GM21423 (cell line): ENCODE results near the gene EXOC6B.

Source experiments
- ATAC-seq: cut with Tn5 transposase; IDR thresholded peaks from one replicate; pipeline ENCODE4 v1.9.1; 2021; ENCODE audit warnings: mild to moderate bottlenecking, moderate library complexity; ENCODE audit not compliant: unreplicated experiment

Gene EXOC6B

DNA sequence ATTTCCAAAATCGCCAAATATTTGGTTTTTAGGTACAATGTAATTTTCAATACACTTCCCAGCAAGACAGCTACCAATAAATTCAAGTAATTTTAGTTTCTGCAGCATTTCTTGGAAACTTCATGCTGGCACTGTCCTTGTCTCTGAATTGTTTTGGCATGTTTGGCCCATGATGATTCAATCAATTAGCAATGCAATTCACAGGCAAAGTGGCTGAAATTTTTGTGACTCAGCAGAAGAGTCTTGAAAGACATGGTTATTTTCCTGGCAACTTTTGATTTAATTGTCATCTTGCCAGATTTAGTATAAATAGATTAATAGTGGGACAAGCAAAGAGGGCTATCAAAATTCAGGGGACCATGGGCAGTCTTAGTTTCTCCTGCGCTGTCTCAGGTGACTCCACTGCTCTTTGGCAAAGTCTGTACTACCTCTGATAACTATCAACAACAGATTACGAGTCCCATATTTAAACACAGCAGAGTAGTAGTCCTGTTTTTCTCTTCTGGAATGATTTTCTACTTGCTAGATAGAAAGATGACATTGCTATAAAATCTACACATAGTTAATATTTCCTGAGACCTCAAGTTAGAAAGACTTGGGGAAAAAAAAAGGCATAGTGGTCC lies 589.3 kb downstream of the EXOC6B start:
- ATAC-seq = no peak

DNA sequence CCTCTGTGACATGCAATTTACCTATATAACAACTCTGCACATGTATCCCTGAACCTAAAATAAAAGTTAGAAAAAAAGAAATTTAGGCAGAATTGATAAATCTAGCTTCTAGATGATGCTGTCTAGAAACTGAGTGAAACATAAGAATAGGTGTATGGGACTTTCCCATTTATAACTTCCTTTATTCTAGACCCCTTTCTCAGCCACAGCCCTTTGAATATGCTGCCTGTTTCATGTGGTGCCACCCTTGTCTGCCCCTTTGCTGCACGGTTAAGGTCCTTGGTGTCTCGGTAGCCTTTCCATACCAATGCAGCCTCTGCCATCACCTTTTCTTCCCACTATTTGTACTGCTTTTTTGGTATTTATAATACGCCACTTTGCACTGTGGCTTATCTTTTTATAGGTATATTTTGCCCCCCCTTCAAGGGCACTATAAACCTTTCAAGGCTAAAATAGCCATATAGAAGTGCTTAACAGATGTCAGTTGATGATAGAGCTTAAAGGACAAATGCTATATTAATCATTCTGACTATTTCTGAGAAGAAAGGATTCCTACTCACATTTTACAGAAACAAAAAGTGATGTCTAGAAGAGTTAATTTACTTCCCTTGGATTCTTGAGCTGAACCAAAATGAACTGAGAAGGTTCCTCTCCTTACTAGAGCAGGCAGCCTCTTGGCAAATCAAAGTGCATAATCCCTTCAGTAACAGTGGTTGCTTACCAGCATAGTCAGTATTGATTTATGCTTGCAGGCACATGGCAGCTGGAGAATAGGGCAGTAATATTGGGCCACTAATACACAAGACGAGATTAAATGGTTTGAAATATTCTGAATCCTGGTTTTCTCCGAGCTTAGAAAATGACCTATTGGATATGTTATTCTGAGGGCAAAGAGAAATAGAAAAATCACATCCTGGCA lies 590.1 kb downstream of the EXOC6B start:
- no peak for ATAC-seq

DNA sequence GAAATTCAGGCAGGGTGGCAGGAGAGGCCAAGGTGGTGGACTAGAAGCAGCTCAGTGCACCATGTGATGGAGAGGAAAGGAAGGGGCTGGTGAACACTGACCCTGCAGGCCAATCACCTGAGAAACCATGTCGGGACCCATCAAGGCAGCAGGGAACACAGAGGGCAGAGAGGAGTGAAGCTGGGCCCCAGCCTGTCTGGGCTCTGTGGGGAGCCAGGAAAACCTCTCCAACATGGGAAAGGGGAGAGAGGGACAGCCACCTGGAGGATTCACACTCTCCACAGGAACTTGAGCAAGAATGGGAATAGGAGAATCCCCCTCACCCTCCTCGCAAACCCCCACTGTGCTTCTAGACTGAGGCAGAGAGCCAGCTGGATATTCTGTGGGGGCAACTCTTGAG lies 592.6 kb downstream of the EXOC6B start:
- ATAC-seq = no peak

DNA sequence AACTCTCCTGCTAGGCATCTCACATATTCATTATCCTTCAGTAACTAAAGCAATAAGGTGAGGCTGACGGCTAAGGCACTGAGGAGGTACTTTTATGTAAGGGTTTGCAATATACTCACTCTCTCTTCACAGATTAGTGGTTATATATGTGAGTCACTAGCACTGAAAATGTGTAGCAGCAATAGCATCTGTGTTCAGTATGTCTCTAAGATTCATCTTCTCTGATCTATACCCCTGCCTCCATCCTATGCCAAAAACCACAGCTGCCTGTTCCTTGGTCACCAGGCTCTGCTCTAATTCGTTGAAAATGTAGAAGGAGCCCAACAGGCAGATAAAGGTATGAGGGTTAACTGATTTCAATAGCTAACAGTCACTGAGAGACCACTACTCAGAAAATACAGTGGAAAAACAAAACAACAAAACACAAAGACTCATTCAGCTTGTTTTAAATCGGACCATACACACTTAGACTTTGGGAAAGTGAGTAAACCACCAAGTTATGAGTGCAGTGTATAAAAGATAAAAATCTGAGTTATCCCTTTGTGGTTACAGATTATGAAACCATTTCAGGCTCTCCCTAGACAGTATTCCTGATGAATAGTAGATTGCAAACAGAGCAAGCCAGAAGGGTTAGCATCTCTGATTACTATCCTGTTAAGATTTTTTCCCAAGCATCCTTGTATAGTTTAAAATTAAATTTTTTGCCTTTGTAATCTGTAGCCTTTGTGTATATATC lies 602.8 kb downstream of the EXOC6B start:
- ATAC-seq = no peak

DNA sequence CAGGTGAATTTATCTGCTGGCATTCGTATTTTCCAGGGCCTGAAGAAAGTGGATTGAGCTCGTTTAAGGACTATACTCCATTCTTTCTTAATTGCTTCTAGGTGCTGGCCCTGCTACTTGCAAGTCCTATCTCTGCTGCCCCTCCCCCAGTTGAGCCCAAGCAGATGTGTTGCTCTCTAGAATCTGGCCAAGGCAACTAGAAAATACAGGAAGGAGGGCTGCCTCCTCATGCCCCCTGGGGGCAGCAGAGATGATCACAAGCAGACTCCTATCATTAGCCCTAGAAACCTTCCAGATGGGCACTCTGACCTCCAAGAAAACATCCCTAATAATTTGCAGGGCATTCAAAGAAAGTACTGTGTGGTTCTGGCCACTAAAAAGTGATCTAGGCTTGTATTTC lies 605.7 kb downstream of the EXOC6B start:
- ATAC-seq = no peak

DNA sequence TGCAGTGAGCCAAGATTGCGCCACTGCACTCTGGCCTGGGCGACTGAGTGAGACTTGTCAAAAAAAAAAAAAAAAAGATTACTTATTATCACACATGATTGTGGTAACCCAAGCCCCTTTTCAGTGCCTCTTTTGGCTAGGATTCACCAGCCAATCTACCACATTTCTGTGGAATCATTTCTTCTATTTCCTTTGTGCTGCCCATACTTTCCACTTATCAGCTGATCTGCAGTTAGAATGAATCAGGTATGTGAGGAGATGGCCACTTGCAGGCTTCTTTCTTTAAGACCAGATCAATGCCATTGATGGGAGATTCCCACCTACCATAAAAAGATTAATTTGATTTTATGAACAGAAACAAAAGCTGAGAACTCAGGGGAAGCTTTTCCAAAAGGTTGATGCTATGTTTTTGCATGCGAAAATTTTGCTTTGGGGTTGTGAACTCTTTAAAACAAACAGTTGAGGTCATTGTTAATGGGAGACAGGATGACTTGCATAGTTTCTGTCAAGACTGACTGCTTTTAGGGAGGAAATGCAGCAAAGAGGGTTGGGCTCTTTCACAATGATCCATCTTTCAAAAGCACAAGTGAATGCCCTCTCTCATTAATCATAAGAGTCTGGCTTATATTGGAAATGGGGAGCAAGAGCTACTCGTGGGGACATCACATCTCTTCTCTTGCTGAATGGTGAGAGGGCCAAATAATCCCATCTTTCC lies 611.2 kb downstream of the EXOC6B start:
- no peak for ATAC-seq

DNA sequence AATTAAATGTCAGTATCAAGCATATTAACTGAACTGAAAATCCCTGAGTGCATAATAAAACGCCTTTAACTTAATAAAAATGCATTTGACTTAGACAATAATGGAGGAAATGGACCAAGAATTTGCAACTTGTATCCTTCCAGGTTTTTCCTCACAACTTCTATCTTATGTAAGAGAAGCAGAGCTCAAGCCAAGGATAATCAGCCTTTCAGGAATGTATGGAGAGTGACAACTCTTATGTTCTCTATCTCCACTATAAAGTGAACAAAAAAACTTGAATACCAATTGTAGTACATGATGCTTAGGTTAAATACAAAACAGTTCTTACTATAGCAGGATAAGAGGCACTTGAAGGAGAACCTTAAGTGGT lies 613.4 kb downstream of the EXOC6B start:
- ATAC-seq = no peak

DNA sequence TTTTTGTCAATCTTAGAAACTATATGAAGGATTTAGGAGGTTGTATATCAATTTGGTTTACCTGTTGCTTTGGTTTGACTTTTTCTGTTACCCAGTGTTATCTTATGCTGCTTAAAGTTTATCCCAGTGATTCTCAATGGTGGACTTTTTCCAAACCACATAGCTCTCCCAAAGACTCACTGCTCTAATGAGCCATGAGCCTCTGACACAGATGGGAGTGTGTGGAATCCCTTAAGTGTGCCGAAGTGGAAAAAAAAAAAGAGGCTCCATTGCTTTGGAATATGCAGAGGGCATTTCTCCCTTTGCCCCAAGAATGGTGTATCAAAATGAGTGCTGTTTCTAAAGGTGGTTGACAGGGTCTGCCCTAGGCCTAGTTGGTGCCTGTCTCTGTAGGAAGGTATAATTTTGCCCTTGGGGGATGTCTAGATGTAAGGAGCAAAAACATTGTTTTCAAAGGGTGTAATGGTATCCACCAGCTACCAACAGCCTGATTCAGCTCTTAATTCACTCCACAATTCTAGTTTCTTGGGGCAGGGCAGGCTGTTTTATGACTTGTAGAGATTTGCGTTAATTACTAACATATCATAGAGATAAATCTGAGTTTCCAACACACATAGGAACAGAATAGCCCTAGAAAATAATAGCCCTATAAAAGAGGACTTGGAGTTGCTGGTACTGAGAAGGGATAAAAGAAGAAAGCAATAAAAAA lies 613.9 kb downstream of the EXOC6B start:
- ATAC-seq = no peak

DNA sequence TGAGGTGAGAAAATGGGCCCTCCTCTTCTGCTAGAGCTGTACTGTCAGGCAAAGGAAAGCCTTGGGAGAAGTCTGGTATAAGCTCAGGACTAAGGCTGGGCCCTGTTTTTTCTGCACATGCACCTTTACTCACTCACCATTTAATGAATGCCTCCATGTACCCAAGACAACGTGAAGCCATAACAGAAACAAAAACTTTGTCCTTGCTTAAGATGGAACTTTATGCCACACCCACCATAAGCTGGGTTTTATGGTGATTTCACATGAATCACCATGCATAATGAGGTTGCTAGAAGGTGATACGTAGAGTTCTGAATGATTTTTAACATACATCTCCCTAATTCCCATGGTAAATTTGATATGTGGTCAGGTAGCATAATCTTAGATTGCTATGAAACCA lies 614.5 kb downstream of the EXOC6B start:
- ATAC-seq = no peak

DNA sequence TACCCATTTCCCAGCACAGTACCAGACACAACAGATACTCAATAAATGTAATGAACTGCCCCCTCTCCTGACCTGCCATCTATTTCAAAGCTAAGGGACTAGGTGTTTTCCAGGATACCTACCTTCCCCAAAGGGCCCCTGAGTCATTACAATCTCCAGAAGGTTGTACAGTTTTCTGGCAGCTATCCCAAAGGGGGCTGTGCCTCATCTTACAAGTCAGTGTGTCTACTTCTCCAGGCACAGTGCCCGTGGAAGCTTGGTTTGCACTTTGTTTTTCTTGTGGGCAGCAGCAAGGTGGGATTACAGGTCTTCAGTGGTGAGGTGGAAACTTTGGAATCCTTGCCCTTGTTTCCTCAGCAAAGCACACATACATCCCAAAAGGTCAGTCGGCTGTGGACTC lies 615.4 kb downstream of the EXOC6B start:
- ATAC-seq = no peak

DNA sequence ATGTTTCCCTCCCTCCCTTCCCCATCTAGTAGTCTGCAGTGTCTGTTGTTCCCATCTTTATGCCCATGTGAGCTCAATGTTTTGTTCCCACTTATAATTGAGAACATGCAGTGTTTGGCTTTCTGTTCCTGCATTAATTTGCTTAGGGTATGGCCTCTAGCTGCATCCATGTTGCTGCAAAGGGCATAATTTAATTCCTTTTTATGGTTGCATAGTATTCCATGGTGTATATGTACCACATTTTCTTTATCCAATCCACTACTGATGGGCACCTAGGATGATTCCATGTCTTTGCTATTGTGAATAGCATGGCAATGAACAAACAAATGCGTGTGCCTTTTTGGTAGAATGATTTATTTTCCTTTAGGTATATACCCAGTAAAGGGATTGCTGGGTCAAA lies 617.6 kb downstream of the EXOC6B start:
- no peak for ATAC-seq

DNA sequence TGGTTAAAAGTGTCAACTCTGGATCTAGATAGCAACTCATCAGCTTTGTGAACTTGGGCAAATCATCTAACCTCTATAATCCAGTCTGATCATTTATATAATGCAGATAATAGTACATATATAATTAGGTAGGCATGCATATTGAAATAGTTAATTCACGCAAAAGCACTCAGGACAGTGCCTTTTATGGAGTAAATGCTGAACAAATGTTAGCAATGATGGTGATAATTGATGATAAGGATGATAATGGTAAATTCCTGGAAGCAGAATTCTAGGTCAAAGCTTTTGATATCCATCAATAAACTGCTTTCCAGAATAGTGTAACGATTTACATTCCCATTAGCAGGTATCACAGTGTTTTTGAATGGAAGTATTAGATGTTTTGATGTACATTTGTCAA lies 618.5 kb downstream of the EXOC6B start:
- ATAC-seq = no peak

DNA sequence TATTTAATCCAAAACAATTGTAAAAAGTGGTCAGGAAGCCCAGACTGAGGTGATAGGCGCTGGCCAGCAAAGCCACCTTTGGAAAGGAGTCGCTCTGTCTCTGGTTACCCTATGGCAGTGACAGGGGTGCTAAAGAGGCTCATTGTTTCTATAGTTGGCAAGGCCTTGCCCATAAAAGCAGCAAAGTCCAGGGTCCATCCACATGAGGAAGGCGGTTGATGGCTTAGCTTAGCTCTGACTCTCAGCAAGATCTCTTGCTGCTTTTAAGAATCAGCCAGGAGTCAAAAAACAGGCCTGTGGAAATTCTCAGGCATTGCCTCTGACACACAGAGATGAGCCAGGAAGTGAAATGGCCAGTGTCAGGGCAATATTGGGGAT lies 620.3 kb downstream of the EXOC6B start:
- no peak for ATAC-seq

DNA sequence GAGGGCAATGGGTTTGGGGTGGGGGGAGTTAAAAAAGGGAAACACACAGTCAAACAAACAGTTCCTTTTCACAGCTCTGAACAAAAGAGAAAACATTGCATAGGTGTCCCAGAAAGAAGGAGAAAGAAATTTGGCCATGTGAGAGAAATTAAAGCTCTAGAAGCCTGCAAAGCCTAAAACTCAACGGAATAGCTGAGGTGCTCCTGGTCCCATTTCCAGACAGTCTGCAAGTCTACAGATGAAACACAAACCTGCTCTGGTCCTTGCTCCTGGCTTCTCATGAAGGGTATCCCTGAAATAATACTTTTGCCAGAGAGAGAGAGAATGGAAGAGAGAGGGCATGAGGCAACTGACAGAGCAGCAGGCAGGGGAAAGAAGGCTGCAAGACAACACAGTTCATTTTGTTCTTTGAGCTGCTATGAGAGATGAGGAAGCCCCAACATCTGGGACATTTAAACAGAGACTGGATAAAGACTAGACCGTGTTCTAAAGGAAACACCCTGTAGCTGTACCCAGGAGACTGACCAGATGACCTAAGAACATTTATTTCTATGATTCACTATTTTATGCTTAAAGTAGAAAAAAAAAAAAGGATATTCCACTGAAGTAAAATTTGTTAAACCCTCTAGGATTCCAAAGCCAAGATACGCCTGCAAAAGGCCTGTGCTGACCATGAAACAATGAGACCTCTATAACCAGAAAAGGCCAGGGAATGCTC lies 620.9 kb downstream of the EXOC6B start:
- no peak for ATAC-seq

DNA sequence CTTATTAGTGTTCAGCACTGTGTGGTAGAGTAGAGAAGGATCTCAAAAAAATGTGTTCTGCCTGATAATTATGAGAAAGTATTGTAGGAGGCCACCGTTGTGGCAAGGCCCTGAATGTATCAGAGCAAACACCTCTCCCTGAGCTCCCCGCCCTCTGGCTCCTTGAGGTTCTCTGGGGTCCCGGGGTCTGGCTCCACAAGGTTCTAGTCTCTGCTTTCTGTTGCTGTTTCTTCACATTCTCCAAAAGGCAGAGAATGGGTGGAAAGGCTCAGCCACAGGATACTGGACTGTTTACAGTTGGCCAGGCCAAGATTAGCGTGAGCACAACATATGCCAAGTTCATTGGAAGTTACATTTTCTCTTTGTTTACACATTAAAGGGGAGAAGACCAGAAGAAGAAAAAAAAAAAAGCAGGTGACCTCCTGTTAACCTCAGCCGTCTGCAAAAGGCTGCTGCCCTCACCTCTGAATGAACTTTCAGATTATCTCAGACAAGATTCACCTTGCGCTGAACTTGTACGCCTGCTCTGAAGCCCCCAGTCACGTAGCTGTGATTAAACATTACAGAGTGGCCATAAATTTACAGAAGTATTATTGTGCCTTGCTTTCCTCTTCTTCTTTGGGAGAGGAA lies 621.6 kb downstream of the EXOC6B start:
- ATAC-seq = no peak

DNA sequence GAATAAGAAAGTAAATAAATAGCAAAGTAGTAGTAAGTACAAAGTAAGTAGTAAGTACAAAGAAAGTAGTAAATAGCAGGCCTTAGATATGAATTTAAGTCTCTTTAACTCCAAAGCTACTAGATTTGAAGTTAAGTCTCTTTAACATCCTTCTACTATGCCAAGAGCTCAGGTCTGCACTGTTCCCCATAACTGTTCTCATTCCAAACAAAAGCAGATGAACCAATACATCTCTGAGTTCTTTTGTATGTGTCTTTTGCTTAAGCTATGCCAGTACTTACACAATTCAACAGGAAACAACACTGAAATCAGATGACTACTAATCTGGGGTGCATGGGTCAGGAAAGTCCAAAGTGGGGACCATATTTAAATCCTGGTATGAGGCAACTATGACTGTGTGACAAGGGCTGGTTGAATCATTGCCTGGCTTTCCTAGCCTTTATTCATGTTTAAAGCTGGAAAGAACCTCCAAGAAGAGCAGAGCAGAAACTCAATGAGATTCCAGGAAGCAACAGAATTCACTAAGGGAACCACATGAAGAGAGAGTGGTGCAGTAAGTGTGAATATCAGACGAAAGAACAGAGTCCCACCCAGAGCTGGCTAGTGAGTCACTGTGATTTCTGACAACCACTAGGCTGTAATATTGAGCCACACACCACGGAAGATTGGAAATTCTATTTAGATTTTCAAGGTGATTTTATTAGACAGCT lies 627.1 kb downstream of the EXOC6B start:
- ATAC-seq = no peak

DNA sequence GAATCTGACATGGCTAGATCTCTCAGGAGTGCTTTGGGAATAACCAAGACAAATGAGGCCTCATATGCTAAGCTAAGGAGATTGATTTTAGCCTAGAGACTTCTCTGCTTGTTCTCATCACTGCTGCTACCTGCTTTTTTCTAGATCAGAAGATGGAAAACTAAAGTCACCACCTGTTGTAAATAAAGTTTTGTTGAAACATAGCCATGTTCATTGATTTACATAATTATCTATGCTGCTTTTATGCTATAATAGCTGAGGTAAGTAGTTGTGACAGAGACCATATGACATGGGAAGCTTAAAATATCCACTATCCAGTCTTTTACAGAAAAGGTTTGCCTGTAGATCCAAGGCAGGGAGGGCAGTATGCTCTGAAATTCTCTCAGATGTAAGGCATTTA lies 632.1 kb downstream of the EXOC6B start:
- no peak for ATAC-seq

DNA sequence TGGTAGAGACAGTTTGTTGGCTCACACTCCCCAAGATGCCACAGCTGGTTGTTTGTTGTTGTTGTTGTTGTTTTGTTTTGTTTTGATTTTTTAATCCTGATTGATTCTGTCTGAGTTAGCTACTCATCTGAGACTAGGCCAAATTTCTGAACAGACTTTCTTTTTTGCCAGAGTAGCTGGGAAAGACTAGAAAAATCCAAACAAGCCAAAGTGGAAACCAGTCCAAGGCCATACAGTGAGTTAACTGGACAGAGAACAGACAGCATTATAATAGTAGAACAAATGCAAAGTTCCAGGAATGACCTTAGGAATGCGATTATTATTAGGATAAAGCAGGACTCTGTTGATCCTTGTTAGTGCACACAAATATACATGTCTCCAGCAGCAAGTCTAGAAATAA lies 634.4 kb downstream of the EXOC6B start:
- no peak for ATAC-seq

DNA sequence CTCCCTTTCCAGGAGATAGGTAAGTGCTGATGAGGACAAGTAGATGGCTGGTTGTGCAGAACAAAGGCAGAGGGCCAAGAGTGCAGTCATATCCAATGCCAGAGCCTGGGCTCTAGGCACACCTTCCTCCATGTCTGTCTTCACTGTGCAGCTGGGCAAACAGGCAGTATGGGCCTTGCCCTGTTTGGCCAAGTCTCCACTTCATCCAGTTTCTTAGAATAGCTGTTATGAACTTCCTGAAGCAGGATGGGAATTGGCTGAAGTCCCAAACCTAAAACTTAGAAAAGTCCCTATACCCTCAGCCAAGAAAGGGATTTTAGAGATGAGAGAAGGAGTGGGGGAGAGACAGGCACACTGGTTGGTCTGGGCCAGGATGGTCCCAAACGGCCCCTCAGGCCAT lies 640.6 kb downstream of the EXOC6B start:
- no peak for ATAC-seq
